Activated CD4-positive, CD25-positive, alpha-beta regulatory T cell treated with anti-CD3 and anti-CD28 coated beads, Interleukin-2, amount 50 U/mL, for 72 hours (primary cell): Measurements from ENCODE around the gene DPP4.

Experiments used
- DNase-seq: peaks from one replicate; pipeline ENCODE4 v3.0.0; 2021

Gene DPP4

GRCh38 chr2:161952783-161953191 lies 121.2 kb downstream of the DPP4 start:
- DNase-seq, result no peak

DNA sequence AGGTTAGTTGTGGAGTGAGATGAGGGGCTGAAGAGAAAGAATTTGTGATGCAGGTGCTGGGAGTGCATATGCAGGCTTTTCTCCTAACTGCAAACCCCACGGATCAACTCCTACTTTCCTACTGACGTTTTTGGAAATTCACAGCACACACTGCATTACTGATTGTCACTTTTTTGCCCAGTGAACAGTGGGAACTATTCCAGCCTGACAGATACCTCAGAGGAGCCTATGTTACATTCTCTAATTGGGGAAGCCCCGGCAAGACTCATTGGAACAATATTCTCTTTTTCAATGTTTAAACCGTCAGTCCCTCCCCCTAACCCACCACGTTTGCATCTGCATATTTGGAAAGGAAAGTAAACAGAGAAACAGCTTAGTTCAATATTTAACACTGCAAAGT lies 126.2 kb downstream of the DPP4 start:
- no peak for DNase-seq

- no peak for DNase-seq
Measured at GRCh38 chr2:161947406-161947805, 126.6 kb downstream of the DPP4 start.

DNA sequence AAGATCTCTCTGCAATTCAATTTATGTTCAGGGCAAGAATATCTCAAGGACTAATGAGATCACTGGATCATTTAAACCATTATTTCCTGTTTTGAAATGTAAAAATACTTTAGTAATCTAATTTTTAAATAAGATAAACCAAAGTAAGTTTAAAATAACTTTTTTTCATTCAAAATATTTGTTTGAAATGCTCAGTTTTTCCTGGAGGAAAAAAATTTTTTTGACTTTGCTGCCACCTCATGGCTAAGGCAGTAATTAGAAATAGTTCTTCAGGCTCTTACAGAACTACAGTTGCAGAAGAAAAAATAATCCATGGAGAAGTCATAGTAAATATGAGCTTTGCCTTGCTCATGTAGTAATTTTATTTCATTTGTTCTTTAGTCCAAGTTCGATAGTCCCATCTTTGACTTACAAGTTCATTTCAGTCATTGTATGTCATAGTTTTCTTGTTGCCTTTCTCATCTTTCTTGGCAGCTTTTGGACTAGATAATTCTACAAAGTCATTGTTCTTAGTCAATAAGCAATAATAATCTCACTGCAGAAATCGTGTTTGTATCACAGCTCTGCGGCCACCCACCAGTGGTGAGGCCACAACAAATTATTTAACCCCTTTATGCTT lies 127.4 kb downstream of the DPP4 start:
- DNase-seq, result no peak

- DNase-seq, result no peak
Measured at GRCh38 chr2:161943011-161943410, 131.0 kb downstream of the DPP4 start.
